GM19463 (cell line): Measurements from ENCODE around the gene CALB2.
"Not testable (repeated sequence)": the region's sequence is repeated elsewhere in the genome, so short reads cannot be mapped to it uniquely, and the experiment has no call there.

Experiments
- ATAC-seq: cut with Tn5 transposase; IDR thresholded peaks from one replicate; pipeline ENCODE4 v1.9.1; 2021; ENCODE audit warnings: mild to moderate bottlenecking, moderate library complexity; ENCODE audit not compliant: unreplicated experiment

Gene CALB2, protein sequence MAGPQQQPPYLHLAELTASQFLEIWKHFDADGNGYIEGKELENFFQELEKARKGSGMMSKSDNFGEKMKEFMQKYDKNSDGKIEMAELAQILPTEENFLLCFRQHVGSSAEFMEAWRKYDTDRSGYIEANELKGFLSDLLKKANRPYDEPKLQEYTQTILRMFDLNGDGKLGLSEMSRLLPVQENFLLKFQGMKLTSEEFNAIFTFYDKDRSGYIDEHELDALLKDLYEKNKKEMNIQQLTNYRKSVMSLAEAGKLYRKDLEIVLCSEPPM

DNA sequence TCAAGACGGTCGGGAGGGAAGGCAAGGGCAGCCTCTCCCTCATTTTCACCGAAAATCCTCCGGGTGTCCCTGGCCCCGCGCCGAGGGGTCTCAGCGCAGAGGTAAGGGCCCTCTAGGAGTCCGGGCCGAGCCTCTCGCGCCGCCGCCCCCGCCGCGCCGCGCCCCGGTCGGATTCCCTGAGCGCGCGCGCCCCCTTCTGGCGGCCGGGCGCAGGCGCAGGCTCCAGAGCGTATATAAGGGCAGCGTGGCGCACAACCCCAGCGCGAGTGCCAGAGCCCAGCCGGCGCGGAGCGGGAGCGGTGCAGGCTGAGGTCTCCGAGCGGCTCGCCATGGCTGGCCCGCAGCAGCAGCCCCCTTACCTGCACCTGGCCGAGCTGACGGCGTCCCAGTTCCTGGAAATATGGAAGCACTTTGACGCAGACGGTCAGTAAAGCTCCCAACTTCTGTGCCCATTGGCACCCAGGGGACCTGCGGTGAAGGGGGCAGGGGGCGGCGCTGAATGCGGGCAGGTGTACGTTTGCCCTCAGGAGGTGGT lies at the start of gene CALB2:
Gene CALB2 (plus strand): TSS at position 260 of the 535 bp plus-strand sequence. CDS start 70 bp downstream, at position 330.
- ATAC-seq: peak; percentile 93

DNA sequence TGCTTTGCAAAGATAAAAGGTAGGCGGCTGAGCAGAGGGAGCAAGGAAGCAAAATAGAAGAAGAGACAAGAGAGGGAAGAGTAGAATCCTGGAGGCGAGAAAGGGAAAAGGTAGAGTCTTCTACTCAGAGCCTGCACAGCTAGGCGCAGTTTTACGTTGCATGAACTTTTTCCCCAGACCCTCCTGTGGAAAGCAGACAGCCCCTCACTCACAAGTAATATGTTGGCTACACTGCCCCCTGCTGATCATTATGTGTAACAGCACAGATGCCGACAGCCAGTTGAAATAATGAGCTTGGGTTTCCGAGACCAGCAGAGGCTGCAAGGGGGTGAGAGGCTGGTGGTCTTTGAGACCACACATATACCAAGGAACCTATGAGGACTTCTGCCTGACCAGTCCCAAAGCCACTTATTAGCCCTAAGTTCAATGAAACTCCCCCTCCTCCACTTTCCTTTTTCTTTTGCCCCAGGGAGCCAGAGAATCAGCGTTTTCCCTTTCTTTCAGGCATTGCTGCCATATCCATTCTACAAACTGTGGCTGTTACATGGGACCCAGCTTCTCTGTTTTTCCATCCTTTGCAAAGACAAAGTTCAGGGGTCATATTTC lies 46.9 kb upstream of the CALB2 start:
- ATAC-seq: no peak

DNA sequence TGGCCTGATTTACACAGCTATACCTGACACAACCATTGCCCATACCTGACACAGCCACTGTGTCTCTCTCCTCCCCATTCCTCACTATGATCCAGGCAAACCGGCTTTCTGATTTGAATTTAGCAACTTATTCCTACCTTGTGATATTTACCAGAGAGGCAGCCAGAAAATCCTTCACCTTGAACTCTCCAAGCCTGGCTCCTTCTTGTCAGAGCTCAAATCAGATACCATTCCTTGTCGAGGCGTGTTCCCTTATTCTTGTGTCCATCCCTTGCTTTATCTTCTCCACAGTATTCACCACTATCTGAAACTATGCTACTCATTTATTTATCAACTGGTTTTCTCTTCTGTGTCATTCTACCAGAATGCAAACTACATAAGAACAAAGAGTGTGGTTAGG lies 44.9 kb upstream of the CALB2 start:
- not testable (repeated sequence) for ATAC-seq

DNA sequence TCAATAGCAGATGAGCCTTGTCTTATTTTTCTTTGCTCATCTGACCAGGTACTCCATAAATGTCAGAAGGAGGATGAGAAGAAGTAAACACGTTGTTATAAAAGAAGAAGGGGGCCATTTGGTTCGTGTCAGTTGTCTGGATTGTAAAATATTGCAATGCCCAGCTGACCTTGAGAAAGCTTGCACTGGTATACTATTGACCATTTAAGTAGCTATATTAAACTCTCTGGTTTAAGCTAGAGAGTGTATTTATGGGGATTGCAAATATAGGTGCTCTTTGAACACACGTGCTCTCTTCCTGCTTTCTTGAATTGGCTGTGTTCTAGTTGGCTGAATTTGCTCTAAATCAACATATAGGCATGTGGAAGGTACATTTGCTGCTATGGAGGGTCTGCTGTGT lies 43.3 kb upstream of the CALB2 start:
- ATAC-seq: no peak

DNA sequence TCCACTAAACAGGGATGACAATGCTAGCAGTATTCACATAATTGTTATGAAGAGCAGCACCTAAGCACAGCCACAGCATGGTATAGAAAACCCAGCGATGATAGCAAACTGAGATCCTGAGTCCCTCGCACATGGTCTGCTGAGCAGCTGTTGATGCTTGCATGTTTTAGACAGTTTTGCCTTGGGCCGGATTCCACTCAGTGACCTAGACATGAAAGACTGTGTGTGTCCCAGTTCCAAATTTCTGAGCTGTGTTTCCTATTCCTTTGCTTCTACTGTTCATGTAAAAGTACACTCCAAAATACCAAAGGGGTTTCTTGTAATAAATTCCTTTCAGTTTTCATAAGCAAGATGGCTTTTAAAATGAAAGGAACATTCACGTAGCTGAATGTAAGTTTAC lies 38.5 kb upstream of the CALB2 start:
- ATAC-seq: no peak

DNA sequence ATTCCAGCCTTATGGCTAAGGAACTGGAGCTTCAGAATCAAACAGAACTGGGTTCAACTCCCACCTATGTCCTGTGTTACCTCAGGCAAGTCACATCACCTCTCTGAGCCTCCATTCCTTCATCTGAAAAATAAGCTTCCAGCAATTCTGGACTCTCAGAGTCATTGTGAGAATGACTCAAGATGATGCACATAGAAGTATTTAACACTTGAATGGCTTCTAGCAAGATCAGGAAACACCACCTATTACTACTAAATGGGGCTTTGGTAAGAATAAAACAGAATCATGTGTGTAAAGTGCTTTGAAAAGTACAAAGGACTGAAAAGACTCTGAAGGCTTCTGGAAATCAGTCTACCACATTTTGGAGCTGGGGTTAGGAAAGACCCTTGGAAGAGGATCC lies 30.8 kb upstream of the CALB2 start:
- no peak for ATAC-seq

DNA sequence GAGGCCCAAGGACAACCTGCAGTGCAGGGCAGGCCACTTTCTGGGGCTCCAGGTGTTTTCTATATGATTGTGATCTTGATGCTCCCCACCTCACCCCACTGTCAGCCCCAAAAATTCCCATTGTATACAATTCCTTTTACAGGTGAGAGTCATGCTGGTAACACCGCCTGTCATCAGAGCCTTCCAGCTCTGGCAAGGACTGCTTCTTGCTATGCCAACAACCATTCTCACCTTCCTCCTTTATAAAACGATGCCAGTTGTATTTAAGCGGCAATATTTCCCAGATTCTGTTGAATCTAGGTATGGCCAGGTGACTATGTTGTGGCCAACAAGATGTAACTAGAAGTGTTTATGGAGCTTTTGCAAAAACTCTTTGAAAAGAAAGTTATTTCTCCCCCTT lies 30.4 kb upstream of the CALB2 start:
- ATAC-seq: no peak

DNA sequence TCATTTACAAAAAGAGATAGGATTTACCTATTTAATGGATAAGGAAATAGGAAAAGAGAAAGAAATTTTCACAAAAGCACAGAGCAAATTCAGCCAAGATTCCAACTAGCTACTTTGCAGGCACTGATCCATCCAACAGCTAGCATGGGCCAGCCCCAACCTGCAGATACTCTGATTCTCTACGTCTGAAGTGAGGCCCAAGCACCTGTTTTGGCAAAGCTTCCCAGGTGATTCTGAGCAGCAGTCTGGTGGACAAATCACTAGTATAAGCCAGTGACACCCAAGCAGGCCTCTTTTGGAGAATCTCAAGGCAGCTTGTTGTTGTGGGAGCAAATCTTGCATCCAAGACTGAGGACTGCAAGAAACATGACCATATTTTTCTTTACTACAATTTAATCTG lies 20.9 kb upstream of the CALB2 start:
- no peak for ATAC-seq

DNA sequence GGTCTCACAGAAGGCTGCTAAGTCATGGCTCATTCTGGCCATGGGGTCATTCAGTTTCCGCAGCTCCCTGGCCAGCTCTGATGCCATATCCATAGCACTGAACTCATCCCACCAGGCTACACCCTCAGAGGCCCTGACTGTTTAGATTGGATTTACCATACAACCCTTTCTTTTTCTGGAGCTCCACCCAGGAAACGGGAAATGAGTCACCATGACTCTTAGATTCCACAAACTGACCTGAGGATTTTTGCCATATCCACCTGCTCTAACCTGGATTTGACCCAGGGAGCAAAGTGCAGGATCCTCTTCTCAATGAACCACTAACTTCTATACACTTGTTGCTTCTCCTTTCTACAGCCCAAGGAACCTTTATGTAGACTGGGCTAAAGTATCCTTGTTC lies 20.3 kb upstream of the CALB2 start:
- no peak for ATAC-seq

DNA sequence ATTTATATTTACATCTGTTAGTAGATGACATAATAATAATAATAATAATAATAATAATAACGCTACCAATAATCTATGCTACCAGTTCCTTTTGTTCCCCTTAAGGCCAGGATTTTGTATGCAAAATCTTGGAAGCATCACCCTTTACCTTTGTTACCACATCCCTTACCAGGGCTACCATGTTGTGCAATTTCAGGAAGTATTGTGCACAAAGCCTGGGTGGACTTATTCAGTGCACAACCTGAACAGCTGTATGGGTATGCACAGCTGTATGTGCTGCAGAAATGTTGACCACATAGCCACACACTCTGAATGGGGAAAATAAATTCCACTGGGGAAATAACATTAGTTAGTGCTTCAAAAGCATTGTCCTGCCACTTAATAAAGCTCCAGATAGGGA lies 19.9 kb upstream of the CALB2 start:
- ATAC-seq: no peak

DNA sequence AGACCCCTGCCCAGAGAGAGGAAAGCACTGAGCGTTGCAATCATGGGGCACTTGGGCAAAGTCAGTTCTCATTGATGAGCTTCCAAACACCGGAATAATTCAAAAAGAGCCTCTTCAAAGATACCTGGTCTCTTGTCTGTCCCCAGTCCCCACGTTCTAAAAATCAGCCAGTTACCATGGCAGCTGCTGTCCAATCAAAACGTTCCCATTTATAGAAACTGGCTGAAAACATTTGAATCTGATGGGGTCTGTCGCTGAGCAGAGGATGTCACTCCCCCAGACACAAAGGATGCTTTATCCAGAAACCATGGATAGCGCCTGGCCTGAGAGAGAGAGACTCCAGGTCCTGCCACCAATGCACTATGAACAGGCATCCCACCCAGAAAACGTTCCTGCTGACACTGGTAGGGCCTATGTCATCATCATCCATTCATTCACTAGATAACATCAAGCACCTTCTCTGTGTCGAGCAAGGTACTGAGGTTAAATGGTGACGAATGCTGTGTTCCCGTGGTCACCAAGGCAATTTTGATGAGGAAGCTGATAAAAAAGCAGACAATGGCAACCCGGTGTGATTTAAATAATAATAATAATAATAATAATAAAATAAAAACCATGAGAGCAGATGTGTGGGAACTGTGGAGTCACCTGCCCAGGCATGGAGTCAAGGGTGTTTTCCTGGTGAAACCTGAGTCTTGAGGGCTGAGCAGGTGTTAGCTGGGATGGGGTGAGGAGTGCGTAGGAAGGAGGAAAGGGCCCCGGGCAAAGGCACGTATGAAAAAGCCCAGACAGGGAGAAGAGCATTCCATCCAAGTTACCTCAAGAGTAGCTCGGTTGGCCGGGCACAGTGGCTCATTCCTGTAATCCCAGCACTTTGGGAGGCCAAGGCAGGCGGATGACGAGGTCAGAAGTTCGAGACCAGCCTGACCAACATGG lies 19.0 kb upstream of the CALB2 start:
- ATAC-seq: no peak

DNA sequence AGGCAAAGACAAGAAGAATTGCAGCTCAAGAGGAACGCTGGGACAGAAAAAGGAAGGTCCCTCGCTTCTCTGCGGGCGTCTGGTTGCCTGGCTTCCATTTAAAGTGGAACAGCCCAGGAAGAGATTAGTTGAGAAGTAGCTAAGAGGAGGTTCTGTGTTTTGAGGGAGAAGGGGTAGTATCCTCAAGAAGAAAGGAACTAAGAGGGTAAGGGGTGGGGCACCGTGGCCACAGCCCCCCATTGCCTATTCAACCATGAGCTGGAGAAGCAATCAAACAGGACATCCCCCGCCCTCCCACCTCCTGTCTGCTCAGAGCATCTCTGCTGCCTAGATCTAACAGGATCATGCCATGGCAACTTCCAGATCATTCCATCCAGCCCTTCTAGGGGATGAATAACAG lies 18.1 kb upstream of the CALB2 start:
- ATAC-seq: no peak

DNA sequence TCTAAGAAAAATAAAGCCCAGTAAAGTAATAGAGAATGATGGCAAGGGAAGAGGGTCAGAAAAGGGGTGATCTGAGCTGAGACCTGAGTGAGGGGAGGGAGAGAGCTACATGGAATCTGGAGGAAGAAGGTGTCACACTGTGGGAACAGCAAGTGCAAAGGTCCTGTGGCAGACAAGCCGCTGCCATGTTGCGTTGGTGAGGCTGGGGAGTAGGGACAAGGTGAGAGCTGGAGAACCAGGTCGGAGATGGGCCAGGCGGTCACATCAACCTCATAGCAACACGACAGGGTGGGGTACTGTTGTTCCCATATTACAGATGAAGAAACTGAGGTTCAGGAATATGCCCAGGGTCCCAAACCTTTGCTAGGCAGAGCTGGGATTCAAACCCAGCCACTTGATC lies 16.6 kb upstream of the CALB2 start:
- no peak for ATAC-seq

DNA sequence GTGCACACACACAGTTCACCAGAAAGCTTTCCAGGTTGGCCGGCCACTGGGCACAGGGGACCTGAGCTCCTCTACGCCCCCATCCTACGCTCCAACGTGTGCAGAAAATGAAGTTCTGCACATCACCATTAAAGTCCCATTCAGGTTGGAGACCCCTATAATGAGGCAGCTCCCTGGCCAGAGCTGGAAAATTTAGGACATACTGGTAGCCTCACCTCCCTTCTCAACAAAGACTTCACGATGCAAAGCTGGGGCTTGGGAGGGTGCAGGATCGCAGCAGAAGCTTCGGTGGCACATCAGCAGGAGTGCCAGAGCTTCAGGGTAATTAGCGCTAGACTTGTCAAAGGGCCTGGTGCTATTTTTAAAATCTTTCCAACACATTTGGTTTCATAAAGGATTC lies 15.4 kb upstream of the CALB2 start:
- ATAC-seq: no peak

DNA sequence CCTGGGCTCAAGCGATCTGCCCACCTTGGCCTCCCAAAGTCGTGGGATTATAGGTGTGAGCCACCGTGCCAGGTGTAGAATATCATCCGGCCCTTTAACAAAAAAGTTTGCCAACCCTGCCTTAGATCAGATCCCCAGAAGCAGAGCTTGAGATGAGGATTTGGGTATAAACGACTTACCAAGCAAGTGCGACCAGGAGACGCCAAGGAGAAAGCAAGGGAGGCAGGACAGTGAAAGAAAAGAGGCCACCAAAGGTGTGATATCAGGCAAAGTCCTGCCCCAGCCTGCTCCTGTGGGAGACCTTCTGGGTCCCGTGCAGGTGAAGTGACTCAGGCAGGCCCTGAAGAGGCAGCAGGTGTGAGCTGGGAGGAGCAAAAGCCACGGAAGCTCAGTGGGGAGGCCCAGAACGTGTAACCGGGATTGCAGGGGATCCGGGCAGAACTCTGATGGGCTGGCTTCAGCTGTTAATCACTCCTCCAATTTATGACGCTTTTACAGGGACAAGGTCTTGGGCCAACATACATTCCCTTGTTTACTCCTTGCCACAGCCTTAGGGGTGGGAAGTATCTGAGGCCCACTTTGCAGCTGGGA lies 14.1 kb upstream of the CALB2 start:
- ATAC-seq: no peak

DNA sequence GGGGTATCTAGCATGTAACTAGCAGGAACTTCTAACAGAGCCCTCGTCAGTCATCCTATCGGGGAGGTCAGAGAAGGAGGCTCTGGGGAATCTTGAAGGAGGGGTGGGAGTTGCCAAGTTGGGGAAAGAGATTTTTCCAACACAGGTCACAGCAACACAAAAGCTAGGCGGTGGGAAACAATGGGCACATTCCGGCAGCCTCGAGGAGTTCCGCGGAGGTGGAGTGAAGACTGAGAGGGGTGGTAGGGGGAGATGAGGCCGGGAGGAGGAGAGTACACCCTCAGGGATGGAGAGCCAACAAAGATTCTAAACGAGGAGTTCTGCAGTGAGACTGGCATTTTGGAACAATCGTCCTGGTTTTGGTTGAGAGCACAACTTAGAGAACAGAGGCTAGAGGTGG lies 13.5 kb upstream of the CALB2 start:
- ATAC-seq: no peak

DNA sequence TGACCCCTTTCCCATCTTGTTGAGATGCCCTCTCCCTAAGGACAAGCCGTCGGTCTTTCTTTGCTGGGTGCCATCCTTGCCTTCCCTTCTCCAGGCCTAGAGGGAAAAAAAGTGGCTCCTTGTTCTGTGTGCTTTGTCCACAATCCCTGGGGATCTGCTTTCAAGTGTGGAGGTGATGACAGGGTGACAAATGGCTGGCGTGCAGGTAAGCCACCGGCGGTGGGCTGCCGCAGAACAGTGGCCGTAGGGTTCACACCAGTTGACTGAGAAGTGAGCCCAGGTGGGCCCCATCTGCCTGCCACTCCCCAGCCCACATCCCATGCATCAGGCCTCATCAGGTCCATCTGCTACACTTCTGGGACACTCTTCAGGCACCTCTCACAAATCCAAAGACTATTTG lies 11.4 kb upstream of the CALB2 start:
- ATAC-seq: no peak

DNA sequence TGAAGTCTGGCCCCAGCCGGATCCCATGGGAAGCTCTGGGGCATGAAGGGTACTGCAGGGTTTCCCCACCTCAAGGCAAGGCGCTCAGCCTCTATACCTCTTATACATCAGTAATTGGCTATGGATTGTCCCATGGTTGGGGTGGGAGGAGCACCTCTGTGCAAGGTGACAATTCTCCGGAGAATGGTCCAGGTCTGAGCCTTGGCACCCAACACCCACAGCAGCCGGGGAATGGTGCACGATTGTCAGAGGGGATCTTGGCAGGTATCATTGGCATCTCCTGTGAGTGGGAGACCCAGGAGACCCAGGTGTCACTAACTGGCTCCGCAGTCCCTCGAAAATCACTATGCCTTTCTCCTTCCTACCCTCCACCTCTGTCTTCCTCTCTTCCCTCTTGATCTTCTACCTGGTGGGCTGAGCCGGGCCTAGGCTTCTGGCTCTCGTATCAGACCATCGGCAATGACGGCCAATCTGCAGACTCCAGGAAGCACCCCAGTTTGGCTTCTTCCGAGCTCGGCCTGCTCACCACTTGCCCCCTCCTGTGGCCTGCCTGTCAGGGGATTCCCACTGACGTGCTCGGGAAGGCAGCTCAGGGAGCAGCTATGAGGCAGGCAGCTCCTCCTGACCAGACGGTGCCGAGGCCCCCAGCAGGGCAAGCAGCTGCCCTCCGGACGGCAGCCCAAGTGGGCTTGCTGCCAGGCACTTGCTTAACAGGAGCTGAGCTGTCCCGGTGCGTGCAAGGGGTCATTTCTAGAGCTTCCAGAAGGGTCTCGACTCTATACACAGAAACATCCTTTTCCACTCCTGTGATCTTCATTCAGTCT lies 10.0 kb upstream of the CALB2 start:
- no peak for ATAC-seq

DNA sequence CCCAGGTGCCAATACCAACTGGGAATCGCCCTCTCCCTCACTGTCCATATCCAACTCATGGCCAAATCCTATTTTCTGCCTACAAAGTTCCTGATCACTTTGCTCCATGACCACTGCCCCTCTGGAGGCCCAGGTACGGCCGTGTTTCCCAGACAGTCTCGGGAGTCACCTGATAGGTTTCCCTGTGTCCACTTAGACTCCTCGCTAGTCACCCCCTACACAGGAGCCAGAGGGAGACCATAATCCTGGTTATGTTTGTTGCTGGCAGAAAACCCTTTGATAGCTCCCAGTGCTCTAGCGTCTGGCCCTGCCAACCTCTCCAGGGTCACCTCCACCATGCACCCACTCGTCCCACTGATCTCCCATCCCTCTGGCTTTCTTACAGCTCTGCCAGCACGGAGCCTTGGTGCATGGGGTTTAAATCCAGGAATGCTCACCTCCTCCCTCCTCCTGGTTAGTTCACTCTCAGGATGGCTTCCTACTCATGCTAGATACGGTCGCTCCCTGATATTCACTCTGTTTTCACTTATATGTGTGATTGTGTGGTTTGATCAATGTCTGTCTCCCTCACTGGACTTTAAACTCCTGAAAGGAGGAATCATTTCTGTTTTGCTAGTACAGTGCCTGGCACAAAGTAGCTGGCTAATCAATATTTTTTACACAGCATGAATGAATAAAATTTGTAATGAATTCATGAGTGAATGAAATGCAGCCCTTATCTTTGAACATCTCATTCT lies 7.5 kb upstream of the CALB2 start:
- ATAC-seq: no peak

DNA sequence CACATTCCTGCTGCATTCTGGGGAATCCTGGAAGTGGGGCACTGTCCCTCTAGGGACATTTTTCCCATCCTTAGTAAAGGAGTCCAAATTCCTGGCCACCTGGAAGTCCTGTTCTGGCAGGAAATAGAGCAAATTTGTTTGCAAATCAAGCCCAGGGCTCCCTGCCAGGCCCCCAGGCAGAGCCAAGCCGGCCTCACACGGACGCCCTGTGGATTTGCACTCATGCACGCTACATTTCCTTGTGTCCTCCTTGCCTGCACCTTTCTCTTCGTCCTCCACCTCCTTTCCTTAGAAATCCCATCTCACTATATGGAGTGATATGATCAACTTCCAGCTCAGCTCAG lies 7.0 kb upstream of the CALB2 start:
- no peak for ATAC-seq
